GM18526 (cell line): ENCODE data around the gene ZMYND12.

Experiments
- POLR2A ChIP-seq: IDR thresholded peaks from 3 replicates; pipeline ENCODE4 v1.6.1; 2011; ENCODE audit not compliant: insufficient read length; ENCODE audit errors: extremely low read depth

The ZMYND12 gene, protein sequence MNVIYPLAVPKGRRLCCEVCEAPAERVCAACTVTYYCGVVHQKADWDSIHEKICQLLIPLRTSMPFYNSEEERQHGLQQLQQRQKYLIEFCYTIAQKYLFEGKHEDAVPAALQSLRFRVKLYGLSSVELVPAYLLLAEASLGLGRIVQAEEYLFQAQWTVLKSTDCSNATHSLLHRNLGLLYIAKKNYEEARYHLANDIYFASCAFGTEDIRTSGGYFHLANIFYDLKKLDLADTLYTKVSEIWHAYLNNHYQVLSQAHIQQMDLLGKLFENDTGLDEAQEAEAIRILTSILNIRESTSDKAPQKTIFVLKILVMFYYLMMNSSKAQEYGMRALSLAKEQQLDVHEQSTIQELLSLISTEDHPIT

GRCh38 chr1:42456010-42456753 lies at the start of gene ZMYND12, which contains the start of gene PPCS:
ZMYND12 (minus strand) TSS chr1:42456022; CDS start chr1:42455997, 25 bp downstream.
PPCS (plus strand) TSS chr1:42456543; CDS start chr1:42456566, 23 bp downstream.
- peak; percentile 85 for TF ChIP-seq POLR2A

- no peak for TF ChIP-seq POLR2A
These were observed 48.8 kb upstream of the ZMYND12 start for GRCh38 chr1:42504535-42505128.

GRCh38 chr1:42490237-42490636 lies 34.4 kb upstream of the ZMYND12 start:
- TF ChIP-seq POLR2A, result no peak

DNA sequence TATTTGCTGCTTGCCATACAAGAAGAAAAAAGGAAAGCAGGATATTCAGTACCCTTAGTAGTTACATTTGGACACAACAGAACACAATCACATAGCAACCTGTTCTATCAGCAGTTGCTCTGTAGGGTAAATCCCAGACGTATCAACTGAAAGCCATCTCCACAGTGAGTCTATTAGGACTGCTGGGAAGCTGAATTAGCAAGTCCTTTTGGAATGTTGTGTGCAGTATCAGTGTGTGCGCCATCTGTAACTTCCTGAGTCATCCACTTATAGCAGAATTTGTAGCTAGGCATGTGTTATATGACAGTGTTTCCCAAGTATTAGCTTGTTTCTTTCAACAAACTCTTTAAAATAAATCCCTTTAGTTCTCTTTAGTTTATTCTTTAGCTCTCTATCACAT lies 28.6 kb upstream of the ZMYND12 start:
- no peak for TF ChIP-seq POLR2A

DNA sequence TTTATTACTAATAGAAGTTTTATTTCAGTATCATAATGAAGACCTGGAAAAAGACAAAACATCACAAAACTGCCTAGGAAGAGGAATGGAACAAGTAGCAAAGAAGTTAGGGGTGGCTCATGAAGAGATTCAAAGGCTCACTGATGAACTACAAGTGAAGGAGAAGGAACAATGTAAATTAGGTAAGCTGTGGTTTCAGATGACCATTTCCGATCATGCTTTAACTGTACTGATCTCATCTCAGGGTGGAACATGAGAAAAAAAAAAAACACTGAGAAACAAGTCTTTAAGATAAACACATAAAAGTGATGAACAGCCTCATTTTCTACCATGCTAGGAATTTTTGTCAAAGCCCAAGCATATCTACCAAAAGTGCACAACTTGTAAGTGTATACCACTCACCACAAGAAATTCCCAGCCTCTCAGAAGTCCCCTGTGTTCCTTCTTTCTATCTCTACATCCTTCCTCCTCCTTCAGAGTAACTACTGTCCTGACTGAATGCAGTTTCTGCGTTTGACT lies 26.9 kb upstream of the ZMYND12 start:
- TF ChIP-seq POLR2A, result no peak

GRCh38 chr1:42480921-42481320 lies 25.1 kb upstream of the ZMYND12 start:
- TF ChIP-seq POLR2A, result no peak

- no peak for TF ChIP-seq POLR2A
These were observed 23.8 kb upstream of the ZMYND12 start for GRCh38 chr1:42479621-42480020.

- TF ChIP-seq POLR2A, result no peak
These were observed 22.0 kb upstream of the ZMYND12 start for GRCh38 chr1:42477775-42478174.

DNA sequence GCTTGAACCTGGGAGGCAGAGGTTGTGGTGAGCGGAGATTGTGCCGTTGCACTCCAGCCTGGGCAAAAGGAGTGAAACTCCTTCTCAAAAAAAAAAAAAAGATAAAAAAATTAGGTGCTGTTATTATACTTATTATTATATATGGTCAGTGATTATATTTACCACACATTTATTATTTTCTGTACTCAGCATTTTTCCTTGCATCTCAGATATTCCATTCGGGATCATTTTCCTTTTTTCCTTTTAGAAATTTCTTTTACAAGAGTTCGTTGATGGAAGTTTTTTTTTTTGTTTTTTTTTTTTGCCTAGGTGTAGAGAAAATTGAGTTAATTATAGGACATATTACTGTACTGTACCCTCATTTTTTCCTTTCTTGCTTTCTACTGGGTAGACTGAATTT lies 20.8 kb upstream of the ZMYND12 start:
- TF ChIP-seq POLR2A, result no peak

- no peak for TF ChIP-seq POLR2A
These were observed 13.9 kb upstream of the ZMYND12 start for GRCh38 chr1:42469727-42470126.

DNA sequence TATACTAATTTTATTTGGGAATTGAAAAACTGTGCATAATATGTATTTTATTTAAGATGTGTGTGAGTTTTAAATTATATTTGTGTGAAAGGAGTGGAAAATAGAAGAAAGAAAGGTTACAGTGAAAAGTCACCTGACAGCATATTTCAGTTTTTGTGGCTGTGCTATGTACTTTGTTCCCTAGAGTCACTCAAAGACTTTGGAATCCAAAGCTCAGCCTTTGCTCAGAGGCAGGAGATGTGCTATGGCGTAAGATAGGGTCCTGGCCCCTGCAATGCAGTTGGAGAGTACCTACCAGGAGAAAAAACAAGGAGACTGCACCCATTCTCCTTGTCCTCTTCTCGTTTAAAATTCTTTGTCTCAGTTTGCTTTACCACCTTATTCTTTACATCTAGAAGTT lies 10.2 kb upstream of the ZMYND12 start:
- TF ChIP-seq POLR2A, result no peak

DNA sequence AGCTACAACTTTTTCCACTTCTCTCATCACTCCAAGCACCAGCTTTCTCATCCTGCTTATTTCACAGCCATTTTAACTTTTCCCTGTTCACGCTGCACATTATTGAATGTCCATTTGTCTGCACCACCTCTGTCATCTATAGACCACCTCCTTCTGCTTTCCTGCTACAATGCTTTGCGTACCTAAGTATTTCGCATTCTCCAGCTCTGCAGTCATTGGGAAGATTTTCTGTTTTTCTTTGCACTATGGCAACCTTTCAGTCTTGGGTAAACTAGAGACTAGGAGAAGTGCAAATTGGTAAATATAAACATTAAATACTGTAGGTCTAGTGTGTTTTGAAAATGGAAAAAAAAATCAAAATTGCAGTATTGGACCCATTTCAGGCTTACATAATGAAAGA lies 8.1 kb upstream of the ZMYND12 start:
- TF ChIP-seq POLR2A, result no peak

- no peak for TF ChIP-seq POLR2A
These were observed 7.3 kb upstream of the ZMYND12 start, which contains the start of gene CCDC30 for GRCh38 chr1:42462828-42463763. CCDC30 (plus strand) TSS chr1:42463286; CDS start chr1:42480552, 17,266 bp downstream.

- TF ChIP-seq POLR2A, result no peak
These were observed 5.4 kb upstream of the ZMYND12 start for GRCh38 chr1:42461196-42461595.

DNA sequence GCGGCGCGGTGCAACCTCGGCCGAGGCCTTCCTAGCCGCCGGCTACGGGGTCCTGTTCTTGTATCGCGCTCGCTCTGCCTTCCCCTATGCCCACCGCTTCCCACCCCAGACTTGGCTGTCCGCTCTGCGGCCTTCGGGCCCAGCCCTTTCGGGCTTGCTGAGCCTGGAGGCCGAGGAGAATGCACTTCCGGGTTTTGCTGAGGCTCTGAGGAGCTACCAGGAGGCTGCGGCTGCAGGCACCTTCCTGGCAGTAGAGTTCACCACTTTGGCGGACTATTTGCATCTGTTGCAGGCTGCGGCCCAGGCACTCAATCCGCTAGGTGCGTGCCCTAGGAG lies 900 bp upstream of the ZMYND12 start:
- TF ChIP-seq POLR2A, result no peak
